Lower leg skin (tissue), 4 donors: Measurements from ENCODE around the gene ABCA1. TPM values are rescaled to one million over a fixed set of nuclear protein-coding genes. Genes with fewer than 3 reads are reported as not detected.

Experiments
- DNase-seq, 2 donors: peaks; one replicate each; pipeline ENCODE4 v3.0.0-alpha.2; 2019; ENCODE audit warnings: low spot score in 2 of 2
- H3K4me3 ChIP-seq: fragments of 200-600 bp; sonication (generic); 2 replicates; pipeline ENCODE4 v1.5.1; 2017; ENCODE audit warnings: mild to moderate bottlenecking, low read depth; ENCODE audit not compliant: poor library complexity, severe bottlenecking
- POLR2A ChIP-seq, 2 donors: fragments of 450-650 bp; IDR thresholded peaks; one replicate each; pipeline ENCODE4 v1.6.1; 2016 to 2017; ENCODE audit warnings: antibody characterized with exemption in 2 of 2, mild to moderate bottlenecking in 1 of 2, moderate library complexity in 1 of 2
- WGBS, 2 donors: methylation state at CpG; one replicate each; pipeline ENCODE4 v1.1.5; 2018; 5-methylcytosine and 5-hydroxymethylcytosine counted together
- intact Hi-C: fragments of 100-400 bp; cut with DNase I; formaldehyde crosslinking; loops from one replicate; pipeline ENCODE4 v1.15.0; 2023; ENCODE audit warnings: low total_unique reads
- total RNA-seq, 4 donors: library from RNA; depleted of rRNA; stranded (reverse); fragments of >200 nt; gene quantifications; one replicate each; pipeline ENCODE4 v1.1.0, GENCODE V29; 2016
- TF ChIP-seq, protein P1 (sequence below), 3 donors: fragments of 450-650 bp; IDR thresholded peaks; one replicate each; pipeline ENCODE4 v1.5.1; 2016; ENCODE audit warnings: antibody characterized with exemption in 3 of 3, mild to moderate bottlenecking in 3 of 3, moderate library complexity in 2 of 3

Gene ABCA1
- total RNA-seq, 4 donors from 2014 or later = 35.6 to 60.7 (median 39.8) TPM

DNA sequence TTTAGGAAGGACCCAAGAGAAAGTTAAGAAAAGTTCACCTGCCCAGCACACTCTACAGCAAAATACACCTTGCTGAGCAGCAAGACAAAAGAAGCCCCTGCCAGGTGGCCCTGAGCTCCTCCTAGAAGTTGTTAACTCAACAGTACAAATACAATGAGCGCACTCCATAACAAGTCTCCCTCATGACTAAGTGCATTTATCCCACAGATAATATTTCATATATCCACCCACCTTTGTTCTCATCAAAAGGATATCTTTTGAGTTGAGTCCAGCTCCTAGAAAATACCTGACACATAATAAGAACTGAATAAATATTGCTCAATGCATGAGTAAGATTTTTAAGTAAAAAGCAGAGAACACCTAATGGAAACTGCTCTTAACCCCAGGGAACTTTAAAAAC is 73.3 kb downstream of the ABCA1 start:
- H3K4me3 ChIP-seq = no peak overlapping the region
- intact Hi-C loops = no loop called here
- no peak for TF ChIP-seq POLR2A (IDR thresholded peaks at IDR 0.05)
- TF ChIP-seq, protein P1, sequence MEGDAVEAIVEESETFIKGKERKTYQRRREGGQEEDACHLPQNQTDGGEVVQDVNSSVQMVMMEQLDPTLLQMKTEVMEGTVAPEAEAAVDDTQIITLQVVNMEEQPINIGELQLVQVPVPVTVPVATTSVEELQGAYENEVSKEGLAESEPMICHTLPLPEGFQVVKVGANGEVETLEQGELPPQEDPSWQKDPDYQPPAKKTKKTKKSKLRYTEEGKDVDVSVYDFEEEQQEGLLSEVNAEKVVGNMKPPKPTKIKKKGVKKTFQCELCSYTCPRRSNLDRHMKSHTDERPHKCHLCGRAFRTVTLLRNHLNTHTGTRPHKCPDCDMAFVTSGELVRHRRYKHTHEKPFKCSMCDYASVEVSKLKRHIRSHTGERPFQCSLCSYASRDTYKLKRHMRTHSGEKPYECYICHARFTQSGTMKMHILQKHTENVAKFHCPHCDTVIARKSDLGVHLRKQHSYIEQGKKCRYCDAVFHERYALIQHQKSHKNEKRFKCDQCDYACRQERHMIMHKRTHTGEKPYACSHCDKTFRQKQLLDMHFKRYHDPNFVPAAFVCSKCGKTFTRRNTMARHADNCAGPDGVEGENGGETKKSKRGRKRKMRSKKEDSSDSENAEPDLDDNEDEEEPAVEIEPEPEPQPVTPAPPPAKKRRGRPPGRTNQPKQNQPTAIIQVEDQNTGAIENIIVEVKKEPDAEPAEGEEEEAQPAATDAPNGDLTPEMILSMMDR (IDR thresholded peaks at IDR 0.05) = no peak
- no peak for DNase-seq
- 90 to 97% methylated on average over 1 of the region's 1 CpG for WGBS, 2 donors

DNA sequence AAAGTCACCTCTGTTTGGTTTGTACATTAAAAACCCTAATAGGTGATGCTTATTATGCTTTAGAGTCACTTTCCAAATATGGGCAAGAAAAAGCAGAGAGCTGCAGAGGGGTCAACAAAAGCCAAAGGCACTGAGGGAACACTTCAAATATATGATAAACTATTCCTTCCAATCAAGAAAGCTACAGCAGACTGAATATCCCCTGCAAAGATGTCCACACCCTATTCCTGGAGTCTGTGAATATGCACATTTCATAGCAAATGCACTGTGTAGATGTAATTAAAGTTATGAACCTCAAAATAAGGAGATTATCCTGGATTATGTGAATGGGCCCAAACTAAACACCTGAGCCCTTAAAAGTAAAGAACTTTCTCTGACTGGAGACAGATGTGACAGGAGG is 74.3 kb downstream of the ABCA1 start:
- no peak overlapping the region for H3K4me3 ChIP-seq
- no peak for DNase-seq
- intact Hi-C loops = no loop called here
- no peak for TF ChIP-seq POLR2A (IDR thresholded peaks at IDR 0.05)

DNA sequence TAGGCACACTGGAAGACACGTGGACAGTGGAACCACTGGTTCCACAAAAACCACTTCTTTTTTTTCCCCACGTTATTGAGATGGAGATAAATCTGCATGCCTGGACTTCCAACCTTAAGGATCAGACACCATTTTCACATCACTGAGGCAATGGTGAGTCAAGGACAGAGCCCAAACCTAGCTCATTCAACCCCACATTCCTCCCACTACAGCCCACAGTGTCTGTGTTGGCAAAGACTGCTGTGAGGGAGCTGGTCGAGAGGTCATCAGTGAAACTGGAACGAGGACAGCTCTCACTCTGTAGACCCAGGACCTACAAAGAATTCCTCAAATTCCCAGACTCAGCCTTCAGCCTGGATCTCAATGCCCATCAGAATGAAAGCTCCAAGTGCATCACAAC is 74.8 kb downstream of the ABCA1 start:
- intact Hi-C loops = no loop called here
- TF ChIP-seq, protein P1 (IDR thresholded peaks at IDR 0.05) = no peak
- no peak for TF ChIP-seq POLR2A (IDR thresholded peaks at IDR 0.05)
- DNase-seq = no peak
- WGBS, 2 donors = 78 to 79% methylated on average over 4 of the region's 4 CpGs
- H3K4me3 ChIP-seq = no peak overlapping the region

DNA sequence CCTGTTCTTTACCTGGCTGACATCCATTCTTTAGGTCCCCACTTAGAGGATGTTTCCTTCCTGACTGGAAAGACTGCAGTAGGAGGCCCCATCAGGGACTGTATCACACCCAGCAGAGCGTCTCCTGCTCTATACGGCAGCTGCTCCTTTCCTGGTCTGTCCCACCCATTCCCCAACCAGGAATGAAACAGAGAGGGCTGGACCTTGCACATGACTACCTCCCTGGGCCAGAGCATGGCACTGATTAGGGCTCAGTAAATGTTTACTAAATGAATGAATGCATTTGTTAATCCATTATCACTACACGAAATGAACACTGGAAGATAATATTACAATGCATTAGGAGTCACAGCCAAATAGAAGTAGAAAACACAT is 76.4 kb downstream of the ABCA1 start:
- no peak for DNase-seq
- no peak for TF ChIP-seq POLR2A (IDR thresholded peaks at IDR 0.05)
- TF ChIP-seq, protein P1 (IDR thresholded peaks at IDR 0.05) = no peak
- intact Hi-C loops = no loop called here
- H3K4me3 ChIP-seq = no peak overlapping the region
- 79 to 85% methylated on average over 3 of the region's 3 CpGs for WGBS, 2 donors

DNA sequence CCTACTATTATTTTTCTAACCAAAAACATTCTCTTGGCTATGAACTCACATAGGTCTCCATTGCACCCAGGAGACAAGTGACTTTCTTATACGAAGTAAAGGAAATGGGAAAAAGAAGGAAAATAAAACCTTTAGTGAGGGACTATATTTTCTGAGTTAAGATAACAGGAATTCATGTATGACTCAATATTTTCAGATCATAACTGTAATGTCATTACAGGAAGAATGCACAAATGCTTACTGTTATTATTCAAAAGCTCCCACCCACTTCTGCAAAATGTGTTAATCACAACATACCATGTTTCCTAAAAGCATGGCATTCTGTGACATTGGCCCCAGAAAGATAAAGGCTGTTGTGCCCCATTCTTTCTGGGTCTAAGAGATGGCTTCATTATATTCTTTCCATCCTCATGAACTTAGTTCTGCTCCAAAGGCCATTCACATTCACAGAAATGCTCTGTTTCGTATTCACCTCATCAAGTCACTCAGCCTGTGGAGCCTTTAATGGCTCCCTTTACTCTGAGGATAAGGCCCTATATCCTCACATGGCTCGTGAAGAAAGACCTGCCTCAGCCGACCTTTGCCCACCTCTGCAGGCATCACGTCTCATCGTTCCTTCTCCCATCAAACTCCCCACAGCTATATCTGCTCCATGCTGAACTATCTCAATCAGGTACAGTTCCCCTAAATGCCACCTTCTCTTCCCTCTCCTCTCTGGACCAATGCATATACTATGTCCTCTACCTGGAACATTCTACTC is 77.0 kb downstream of the ABCA1 start:
- 86 to 90% methylated on average over 6 of the region's 6 CpGs for WGBS, 2 donors
- TF ChIP-seq, protein P1 (IDR thresholded peaks at IDR 0.05) = no peak
- no peak for TF ChIP-seq POLR2A (IDR thresholded peaks at IDR 0.05)
- no peak for DNase-seq
- intact Hi-C loops = no loop called here
- H3K4me3 ChIP-seq = no peak overlapping the region

DNA sequence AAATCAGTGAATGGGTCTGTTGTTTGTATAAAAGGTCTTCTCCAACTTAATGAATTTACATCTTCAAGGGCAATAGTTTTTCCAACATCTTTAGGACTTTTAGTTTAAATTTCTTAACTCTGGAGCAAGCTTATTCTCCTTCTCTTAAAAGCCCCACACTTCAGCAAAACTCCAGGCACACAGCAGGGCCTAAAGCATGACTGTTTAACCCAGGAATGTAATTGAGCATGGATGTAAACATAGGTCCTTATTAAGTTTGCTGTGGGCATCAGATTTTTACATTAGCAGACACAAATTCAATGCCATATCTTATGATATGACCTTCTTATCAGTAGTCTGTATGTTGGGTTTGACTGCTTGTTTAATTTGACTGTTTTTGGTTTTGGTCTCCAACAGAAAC is 78.9 kb downstream of the ABCA1 start:
- intact Hi-C loops = no loop called here
- H3K4me3 ChIP-seq = no peak overlapping the region
- no peak for DNase-seq
- TF ChIP-seq, protein P1 (IDR thresholded peaks at IDR 0.05) = no peak
- no peak for TF ChIP-seq POLR2A (IDR thresholded peaks at IDR 0.05)
